Measurements from ENCODE around the gene ZNF276. TPM values are rescaled to one million over a fixed set of nuclear protein-coding genes. Genes with fewer than 3 reads are reported as not detected.
A peak's percentile ranks its signal among the peaks of the same experiment; 100 is the strongest.

ZNF276 gene
- polyA plus RNA-seq, 3 donors, result 19.0 to 22.6 (median 20.2) TPM

DNA sequence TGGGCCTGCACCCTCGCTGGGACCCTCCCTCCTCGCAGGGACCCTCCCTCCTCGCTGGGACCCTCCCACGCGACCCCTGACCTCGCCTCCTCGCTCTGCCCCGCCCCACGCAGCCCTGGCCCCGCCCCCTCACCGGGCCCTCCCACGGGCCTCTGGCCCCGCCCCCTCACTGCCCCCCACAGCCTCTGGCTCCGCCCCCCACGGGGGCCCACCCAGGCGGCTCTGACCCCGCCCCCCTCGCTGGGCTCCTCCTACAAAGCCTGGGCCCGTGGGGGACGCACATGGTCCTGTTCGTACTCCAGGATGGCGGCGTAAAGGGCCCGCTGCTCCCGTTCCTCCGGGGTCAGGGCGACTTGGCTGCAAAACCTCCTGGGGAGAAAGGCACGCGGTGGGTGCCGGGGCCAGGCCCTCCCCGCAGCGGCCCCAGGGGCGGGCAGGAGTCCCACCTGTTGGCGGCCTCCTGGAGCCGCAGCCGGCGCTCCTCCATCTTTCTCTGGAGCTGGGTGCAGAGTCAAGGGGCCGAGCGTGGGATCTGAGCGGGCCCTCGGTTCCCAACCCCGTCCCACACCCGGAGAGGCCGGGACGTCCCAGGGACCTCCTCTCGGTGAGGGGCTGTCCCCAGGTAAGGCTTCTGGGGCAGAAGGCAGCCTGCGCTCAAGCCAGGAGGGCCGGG, 9.6 kb upstream of the ZNF276 start:
- peak in 1 of 3 donors; percentile 7 for DNase-seq (ENCODE audit: low read depth in 3 of 3, low spot score in 2 of 3)

DNA sequence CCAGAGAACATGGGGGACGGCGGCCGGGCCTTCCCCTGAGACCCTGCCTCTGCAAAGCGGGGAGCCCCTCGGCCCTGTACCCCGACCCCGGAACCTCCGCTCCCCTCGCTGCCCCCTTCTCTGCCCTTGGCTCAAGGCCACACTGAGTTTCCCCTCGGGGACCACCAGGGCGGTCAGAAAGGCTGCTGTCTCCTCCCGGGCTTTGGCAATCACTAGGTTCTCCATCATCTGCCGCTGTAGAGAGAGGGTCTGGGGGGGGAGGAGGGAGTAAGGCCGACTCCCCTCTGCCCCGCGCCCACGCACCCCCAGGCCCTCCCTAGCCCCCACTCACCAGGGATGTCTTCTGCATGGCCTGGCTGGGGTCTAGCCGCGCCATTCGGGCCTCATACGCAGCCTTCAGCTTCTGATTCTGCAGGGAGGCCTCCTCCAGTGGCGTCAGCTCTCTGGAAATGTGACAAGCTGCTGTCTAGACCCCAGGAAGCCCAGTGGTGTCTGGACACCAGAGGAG, 9.0 kb upstream of the ZNF276 start:
- DNase-seq (ENCODE audit: low read depth in 3 of 3, low spot score in 2 of 3), result no peak

DNA sequence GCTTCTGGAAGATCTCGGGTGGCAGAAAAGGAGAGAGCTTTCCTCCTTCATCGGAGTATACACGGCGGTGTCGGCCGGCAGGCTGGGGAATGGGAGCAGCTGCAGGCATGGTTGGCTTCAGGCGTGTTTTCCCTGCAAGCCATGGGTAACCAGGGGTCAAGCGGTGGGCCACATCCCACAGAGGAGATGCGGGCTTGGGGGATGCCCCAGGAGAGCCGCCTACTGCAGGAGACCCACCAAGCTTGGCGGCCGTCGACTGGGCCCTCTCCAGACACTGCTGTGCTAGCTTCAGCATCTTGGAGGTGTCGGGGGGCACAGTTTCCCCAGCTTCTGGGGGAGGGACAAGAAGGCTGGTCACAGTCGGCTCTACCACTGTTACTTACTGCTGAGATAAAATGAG, 4.8 kb upstream of the ZNF276 start:
- DNase-seq (ENCODE audit: low read depth in 3 of 3, low spot score in 2 of 3), result no peak

DNA sequence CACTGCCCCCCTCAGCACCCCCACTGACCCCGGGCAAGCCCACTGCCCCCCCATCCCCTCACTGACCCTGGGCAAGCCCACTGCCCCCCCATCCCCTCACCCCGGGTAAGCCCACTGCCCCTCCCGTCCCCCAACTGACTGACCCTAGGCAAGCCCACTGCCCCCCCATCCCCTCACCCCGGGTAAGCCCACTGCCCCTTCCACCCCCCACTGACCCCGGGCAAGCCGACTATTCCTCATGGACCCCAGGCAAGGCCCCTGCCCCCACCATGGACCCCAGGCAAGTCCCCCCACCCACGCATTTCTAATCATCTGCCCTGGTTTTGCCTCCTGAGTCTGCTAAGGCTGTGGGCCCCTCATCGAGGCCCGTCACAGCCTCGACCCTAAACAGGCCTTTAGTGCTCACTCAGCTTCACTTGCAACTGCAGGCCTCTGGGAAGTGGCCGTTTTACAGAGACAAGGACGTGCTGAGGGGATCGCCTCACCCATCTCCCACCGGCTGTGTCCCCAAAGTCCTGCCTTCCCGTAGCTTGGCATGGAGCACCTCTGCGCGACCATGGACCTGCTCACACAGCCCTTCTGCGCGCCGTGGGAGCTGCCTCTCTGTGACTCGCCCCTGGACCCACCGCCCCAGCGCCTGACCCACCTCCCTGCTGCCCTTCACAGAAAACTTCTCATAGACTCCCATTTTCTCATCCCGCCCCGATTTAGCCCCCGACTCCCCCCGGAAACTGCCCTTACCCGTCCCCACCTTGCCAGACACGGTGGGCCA, 4.2 kb upstream of the ZNF276 start:
- no peak for DNase-seq (ENCODE audit: low read depth in 3 of 3, low spot score in 2 of 3)

DNA sequence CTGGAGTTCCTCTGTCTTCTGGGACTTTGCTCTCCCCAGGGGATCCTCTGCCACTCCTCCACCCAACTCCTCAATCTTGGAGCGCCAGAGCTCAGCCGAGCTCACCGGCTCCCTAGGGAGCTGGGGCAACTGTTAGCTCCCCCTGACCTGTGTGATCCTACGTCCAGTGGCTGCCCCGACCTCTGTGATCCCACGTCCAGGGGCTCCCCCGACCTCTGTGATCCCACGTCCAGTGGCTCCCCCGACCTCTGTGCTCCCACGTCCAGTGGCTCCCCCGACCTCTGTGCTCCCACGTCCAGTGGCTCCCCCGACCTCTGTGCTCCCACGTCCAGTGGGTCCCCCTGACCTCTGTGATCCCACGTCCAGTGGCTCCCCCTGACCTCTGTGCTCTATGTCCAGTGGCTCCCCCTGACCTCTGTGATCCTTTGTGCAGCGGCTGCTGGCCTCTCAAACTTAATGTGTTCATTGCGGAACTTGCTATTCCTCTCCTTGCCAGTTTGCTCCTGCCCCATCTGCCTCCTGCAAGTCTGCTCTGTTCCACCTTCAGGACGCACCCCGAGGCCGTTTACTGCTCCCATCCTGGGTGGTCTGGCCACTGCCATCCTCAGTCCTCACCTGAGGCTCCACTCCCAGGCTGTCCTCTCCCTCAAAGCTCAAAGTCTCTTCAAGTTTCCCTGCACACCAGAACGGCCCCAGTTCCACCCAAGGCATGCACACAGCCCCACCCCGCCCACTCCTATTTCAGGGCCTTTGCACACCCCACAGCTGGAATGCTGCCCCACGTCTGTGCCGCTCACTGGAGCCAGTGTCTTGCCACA, 3.4 kb upstream of the ZNF276 start:
- DNase-seq (ENCODE audit: low read depth in 3 of 3, low spot score in 2 of 3), result no peak

DNA sequence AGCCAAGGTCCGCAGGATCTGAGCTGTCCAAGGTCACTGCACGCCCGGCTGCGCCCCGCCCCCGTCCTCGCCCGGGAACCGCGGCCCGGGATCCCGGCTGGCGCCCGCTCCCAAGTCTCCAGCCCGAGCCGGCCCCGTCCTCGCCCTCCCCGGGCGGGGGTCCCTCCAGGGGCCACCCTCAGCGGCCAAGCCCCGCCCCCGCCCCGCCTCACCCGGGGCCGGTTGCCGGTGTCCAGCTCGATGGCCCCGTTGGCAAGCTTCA, 855 bp upstream of the ZNF276 start:
- DNase-seq (ENCODE audit: low read depth in 3 of 3, low spot score in 2 of 3), result no peak

DNA sequence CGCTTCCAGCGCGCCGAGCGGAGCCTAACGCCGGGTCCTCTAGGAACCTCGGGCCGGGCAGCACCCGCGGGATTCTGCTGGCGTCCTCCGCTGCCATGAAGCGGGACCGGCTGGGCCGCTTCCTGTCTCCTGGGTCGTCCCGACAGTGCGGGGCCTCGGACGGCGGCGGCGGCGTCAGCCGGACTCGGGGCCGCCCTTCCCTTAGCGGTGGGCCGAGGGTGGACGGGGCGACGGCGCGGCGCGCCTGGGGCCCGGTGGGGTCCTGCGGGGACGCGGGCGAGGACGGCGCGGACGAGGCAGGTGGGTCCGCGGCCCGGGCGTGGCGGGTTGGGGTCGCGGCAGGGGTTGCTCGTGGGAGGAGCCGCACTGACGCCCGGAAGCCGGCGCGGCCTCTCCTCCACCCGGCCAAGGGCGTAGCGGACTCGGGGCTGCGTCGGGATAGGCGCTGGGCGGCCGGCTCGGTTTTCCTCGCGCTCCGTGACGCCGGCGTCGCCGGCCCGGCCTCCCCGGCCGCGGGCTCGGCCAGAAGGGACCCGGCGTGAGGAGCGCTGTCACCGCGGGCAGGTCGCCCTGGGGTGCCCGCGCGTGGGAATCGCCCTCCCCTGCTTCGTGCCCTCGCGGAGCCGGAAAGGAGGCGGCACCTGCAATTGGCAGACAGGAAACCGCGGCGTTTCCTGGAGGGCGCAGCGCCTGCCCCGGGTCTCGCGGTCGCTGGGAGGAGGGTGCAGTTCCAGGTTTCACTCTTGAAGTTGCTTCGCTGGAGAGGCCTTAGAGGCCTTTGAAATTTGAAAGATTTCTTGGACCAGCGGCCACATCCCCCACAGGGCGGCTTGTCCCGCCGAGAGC, 432 bp downstream of the ZNF276 start:
- peak in 1 of 3 donors; percentile 12 for DNase-seq (ENCODE audit: low read depth in 3 of 3, low spot score in 2 of 3)

DNA sequence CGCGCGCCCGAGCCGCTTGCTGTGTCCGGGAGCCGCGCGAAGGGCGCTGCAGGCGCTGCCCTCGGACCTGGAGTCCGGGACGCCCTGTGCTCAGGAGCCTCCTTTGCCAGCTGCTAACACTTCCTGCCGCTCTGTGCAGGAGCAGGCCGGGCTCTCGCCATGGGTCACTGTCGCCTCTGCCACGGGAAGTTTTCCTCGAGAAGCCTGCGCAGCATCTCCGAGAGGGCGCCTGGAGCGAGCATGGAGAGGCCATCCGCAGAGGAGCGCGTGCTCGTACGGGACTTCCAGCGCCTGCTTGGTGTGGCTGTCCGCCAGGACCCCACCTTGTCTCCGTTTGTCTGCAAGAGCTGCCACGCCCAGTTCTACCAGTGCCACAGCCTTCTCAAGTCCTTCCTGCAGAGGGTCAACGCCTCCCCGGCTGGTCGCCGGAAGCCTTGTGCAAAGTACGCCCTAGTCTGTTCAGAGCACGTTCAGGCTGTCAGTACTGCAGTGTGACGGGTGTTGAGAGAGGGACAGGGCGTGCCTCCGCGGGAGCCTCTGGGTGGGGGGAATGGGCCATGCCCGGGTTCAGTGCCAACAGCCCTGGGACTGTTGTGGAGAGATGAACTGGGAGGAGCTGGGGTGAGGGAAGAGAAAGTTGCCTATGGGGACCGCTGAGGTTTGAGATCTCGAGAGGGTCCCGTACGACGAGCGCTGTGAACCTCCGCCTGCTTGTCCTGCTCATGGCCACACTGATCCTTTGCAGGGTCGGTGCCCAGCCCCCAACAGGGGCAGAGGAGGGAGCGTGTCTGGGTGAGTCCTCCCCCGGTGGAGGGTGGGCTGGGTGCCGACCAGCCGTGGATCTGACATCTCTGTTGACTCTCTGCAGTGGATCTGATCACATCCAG, 1.3 kb downstream of the ZNF276 start:
- peak in 1 of 3 donors; percentile 4 for DNase-seq (ENCODE audit: low read depth in 3 of 3, low spot score in 2 of 3)

DNA sequence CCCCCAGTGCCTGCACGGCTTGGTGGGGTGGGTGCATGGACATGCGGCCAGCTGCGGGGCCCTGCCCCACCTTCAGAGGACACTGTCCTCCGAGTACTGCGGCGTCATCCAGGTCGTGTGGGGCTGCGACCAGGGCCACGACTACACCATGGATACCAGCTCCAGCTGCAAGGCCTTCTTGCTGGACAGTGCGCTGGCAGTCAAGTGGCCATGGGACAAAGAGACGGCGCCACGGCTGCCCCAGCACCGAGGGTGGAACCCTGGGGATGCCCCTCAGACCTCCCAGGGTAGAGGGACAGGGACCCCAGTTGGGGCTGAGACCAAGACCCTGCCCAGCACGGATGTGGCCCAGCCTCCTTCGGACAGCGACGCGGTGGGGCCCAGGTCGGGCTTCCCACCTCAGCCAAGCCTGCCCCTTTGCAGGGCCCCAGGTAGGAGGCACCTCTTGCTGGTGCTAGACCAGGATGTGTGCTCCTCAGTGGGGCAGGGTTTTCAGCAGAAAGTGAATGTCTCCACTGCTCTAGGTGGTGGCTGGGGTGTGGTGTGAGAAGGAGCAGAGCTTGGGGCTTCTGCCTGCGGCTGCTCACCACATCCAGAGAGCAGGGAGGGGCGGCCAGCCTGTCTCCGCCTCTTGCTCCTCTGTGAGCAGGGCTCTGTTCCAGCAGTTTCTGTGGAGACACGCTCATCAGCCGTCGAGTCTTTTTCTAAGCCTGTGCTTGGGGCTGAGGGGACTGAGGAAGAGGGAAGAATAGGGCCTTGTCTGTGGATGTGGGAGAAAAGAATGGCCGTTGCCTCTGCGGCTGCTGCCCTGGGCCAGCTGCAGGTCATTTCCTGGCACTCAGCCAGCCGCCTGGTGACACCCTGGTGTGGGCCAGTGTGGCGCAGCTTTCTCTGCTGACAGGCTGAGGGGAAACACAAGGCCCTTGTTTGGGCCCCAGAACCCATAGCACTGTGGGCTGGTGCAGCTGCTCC, 2.2 kb downstream of the ZNF276 start:
- DNase-seq (ENCODE audit: low read depth in 3 of 3, low spot score in 2 of 3), result no peak

DNA sequence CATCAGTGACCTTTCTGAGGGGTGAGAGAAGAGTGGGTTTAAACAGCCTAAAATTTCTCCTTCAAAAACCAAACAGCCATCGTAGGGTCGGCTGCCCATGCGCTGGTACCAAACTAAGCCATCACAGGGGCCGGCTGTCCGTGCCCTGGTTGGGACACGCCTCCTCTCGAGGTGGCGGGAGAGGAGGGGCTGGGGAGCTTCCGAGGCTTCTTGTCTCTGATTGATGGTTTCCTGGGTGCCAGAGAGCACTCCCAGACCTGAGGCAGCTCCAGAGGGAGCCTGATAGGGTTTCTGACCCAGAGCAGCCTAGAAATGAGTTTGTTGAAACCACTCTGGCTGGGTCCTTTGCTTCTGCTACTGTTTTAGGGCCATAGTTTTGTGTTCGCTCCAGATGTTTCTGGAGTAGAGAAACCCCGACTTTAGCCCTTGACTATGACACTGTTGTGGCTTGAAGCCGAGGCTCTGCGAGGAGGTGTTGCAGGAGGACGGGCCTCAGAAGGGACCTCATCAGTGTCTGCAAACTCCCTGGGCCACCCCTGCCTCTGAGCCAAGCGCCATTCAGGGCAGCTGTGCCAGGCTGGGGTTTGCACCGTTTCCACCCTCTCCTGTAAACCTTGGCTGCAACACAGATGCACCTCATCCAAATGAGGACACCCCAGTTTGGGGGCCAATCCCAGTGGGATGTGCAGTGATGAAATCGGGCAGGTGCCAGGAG, 6.2 kb downstream of the ZNF276 start:
- DNase-seq (ENCODE audit: low read depth in 3 of 3, low spot score in 2 of 3), result no peak

DNA sequence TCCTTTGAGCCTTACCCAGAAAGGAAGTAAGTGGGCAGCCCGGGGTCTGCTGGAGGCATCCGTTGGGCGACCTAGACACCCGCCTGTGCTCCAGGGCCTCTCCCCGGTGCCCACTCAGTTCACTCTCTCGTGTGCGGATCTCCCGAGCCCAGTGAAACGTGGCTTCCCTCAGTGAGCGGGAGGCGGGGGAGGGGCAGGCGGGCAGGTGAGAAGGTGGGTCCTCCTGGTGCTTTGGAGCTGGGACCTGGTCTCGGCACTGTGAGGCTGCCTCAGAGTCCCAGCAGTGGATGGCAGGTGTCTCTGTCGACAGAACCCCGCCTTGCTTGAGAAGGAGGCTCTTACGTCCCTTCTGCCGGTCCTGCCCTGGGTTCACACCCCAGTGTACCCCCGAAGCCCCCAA, 8.0 kb downstream of the ZNF276 start:
- DNase-seq (ENCODE audit: low read depth in 3 of 3, low spot score in 2 of 3), result no peak

DNA sequence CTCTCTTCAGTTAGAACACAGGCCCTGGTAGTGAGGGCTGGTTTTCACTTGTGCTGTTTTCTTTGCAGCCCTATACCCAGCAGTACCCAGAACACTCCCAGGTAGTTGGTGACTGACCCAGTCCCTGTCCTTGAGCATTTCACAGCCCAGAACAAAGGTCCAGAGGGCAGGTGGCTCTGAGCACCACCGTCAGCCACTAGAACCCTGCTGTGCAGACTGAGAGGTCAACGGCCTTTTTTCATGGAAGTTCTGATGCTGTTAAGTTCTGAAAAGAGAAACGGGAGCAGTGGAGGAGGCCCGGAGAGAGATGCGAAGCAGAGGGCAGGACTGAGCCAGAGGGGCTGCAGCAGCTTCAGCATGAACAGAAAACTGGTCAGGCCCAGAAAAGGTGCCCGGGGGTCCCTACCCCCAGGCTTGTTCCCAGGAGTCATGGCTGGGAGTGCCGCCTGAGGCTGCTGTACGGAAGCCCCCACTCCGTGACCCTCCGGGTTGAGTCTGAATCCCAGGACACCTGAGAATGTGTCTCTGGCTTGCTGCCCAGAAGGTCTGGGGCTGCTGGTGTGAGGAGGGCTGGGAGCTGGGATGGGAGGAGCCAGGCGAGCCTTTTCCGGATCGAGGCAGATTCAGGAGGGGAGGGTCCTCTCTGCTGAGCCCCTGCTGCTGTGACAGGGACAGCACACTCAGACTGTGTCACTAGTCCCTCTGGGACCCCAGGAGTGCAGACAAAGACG, 8.7 kb downstream of the ZNF276 start:
- DNase-seq (ENCODE audit: low read depth in 3 of 3, low spot score in 2 of 3), result peak in 1 of 3 donors; percentile 13

DNA sequence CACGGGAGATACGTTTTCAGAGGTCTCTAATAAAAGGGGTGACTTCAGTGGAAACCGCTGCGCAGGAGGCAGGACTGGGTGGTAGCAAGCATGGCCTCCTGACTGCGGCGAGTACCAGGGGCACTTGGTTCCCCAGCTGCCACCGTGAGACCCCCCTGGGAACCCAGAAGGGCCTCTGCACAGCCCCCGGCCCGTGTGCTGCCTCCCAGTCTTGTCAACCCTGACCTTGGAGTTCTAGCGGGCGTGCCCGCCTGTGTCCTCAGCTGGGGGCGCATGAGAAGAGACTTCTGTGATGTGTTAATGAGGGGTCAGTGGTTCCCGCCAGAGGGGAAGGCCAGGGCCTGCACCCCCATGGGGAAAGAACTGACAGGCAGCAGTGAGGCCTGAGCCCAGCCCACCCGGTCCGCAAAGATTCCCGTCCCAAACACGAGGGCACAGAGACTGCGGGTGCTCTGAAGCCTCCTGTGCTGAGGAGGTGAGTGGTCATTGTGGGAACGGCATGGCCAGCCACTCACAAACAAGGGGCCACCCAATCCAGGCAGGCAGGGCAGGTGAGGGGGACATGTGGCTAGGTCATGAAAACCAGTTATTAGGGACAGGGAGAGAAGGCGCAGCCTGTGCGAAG, 9.4 kb downstream of the ZNF276 start:
- no peak for DNase-seq (ENCODE audit: low read depth in 3 of 3, low spot score in 2 of 3)

DNA sequence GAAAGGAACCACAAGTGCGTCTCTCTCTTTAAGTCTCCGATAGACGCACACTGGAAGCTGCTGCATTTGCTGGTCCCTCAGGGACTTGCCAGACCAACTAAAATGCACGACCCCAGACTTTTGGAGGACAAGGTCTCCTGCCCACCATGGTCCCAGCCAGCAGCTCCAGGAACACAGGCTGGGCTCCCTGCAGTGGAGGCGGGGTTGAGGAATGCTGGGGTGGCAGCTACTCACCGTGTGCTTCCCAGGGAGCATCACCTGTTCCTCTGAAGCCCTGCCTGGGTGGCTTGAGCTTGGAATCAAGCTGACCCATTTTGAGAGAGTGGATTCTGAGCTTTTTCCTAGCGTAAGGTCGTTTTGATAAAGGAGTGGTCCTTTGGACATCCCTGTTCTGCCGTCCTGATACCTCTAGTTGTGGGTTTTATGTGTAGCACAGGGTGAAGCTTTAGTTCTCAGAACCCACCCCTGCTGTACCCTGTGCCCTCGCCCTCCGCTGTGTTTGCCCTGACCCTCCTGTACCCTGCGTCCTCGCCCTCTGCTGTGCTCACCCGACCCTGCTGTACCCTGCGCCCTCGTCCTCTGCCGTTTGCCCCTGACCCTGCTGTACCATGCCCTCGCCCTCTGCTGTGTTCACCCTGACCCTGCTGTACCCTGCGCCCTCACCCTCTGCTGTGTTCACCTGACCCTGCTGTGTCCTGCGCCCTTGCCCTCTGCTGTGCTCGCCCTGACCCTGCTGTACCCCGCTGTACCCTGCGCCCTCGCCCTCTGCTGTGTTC, 11.0 kb downstream of the ZNF276 start:
- DNase-seq (ENCODE audit: low read depth in 3 of 3, low spot score in 2 of 3), result no peak

DNA sequence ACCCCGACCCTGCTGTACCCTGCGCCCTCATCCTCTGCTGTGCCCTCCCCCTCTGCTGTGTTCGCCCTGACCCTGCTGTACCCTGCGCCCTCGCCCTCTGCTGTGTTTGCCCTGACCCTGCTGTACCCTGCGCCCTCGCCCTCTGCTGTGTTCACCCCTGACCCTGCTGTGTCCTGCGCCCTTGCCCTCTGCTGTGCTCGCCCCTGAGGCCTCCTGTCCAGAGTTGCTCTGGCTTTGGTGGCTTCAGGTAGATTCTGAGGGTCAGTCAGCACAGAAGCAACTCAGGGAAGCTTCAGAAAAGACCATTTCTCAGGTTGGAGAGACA, 11.5 kb downstream of the ZNF276 start:
- no peak for DNase-seq (ENCODE audit: low read depth in 3 of 3, low spot score in 2 of 3)

DNA sequence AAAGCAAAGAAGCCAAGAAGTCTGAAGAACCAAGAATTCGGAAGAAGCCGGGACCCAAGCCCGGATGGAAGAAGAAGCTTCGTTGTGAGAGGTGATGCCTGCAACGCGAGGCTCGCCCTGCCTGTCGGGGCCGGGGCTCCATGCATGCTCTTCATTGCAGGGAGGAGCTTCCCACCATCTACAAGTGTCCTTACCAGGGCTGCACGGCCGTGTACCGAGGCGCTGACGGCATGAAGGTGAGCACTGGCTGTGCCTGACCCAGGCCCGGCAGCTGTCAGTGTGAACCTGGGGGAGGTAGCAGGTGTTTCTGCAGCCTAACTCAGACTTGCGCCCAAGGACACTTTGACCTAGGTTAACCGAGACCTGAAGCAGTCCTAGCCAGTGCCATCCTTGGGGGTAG, 12.0 kb downstream of the ZNF276 start:
- no peak for DNase-seq (ENCODE audit: low read depth in 3 of 3, low spot score in 2 of 3)

Measured in right renal cortex interstitium (tissue), 3 donors.